ENCODE measurements around the gene CUEDC1. TPM values are rescaled to one million over a fixed set of nuclear protein-coding genes. Genes with fewer than 3 reads are reported as not detected.
A peak's percentile ranks its signal among the peaks of the same experiment; 100 is the strongest.

The CUEDC1 gene, protein sequence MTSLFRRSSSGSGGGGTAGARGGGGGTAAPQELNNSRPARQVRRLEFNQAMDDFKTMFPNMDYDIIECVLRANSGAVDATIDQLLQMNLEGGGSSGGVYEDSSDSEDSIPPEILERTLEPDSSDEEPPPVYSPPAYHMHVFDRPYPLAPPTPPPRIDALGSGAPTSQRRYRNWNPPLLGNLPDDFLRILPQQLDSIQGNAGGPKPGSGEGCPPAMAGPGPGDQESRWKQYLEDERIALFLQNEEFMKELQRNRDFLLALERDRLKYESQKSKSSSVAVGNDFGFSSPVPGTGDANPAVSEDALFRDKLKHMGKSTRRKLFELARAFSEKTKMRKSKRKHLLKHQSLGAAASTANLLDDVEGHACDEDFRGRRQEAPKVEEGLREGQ
- total RNA-seq, result 10.9 TPM

DNA sequence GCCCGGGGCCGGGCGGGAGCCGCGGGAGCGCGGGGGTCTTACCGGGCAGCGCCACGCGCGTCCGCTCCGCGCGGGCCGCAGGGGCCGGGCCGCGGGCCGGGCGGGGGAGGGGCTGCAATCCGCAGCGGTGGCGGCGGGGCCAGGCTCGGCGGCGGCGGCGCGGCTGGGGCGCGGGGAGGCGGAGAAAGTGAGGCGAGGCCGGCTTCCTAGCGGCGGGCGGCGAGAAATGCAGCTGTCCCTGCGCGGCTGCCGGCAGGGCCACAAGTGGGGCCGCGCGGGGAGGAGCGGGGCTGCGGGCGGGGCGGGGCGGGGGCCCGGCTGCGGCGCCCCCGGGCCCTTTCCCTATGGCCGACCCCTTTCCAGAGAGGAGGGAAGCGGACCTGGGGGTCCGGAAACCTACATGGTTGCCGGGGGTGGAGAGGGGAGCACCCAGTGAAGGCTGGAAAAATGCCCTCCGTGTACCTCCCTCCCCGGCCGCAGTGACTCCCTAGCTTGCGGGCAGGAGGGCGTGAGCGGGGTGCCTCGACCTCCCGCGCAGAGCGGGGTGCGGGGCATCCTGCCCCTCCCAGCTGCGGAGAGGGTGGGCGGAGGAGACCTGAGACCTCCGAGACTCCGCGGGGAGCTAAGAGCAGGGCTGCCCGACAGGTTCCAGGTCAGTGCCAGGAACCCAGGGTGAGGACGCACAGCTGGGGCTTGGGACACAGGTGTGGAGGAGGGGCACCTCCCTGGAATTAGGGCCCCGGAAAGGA, at the start of gene CUEDC1:
CUEDC1 (minus strand) TSS at position 230 of the 749 bp plus-strand sequence. CDS start 69,848 bp downstream, outside the sequence.
- peak; percentile 49 for DNase-seq

DNA sequence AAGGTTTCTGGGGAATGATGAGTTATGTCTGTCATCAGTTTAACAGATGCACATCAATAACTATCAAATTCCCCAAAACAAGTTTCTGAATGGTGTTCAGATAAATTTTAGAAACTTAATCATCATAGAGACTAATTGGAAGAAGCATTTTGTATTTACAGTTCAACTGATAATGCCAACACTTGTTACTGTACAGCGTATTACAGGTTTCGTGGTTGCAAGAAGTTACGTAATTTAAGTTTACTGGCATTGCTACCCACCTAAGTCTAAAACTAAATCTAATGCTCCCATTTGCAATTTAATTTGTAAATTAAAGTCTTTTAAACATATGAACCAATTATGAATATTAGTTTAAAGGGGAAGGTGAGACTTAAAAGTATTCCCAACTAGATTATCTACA, 48.8 kb upstream of the CUEDC1 start:
- DNase-seq, result no peak

DNA sequence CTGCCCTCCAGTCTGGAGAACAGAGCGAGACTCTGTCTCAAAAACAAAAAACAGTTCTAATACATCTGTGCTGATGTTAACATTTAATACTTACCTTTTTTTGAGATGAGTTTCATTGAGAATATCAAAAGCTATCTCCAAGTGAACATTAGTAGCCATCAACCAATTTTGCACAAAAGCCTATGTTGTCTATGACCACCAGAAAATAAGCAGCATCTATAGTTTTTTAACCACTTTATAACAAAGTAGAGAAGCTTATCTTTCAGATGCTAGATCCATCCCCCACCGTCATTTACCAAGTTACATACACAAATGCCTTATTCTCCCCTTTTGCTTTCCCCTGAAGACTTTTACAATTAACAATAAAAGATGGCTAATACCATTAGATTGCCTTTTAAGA, 47.8 kb upstream of the CUEDC1 start:
- DNase-seq, result no peak

DNA sequence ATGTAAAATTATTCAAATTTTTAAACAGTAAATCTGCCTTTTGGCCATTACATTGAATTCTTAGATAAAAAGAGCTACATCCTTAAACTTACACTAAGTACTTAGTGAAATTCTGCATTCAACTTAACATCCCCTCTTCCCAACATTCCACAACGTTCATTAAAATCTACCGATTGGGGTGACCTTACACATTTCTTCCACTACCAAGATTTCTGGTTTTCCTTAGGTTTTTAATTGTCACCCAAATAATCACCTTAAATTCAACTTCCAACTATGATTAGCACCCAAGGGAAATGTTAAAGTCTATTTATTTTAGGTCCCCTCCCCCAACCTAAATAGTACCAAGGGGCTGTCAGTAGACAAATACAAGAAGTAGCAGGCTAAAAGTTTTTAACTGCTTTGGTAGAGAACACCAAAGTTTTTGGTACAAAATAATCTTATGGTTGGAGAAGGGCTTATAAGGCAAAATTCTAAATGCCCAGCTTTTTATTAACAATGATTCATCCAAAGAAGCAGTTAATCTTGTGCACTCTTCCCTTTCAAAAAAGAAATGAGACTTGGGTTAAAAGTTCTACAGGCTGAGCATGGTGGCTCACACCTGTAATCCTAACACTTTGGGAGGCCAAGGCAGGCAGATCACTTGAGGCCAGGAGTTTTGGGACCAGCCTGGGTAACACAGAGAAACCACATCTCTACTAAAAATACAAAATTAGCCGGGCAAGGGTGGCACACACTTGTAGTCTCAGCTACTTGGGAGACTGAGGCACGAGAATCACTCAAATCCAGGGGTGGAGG, 47.1 kb upstream of the CUEDC1 start:
- DNase-seq, result no peak

DNA sequence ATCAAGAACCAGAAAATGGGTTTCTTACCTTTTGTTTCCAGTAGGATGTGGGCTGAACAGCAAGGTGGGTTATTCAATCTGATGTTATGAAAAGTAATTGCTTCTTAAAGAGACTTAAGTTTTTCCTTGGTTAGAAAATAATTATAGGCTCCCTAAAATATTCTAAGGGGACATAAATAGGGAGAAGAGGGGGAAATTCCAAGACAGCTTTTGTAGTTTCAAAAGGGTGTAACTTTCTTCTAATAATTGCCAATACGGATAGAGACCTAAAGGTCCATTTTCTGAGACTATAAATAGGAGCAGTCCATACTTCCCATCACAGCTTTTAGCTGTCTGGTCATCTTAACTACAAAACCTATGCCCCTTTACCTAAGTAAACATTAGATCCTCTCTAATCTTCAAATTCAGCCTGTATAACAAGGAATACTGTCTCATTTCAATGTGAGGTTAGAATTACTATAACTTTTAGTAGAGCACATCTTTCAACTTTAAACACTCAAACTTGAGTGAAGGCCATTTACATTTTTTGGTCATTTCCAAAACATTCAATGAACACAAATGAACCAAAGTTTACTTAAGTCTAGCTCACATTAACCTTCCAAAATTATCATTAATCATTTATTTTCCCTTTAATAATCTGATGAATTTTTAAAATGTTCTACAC, 46.4 kb upstream of the CUEDC1 start:
- no peak for DNase-seq

DNA sequence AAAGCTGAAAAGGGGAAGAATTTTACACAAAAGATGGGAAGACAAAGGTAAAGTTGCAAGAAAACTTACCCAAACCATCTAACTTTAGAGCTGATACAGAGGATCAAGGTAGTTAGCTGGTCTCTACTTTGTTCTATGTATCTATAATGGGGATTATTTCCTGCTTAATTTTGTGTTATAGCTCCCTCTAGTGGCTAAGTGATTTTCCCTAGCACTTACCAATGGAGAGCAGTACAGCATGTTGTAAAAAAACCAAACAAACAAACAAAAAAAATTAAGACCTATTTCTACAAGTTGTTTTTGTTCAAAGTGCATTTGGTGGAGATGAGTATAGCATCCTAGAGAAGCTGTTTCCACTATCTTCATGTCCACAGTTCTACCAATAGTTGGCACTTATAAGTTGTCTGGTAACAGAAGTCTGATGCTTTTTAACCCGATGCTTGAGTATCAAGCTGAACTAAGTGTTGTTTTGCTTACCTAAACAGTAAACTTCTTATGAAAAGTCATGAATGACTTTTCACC, 44.3 kb upstream of the CUEDC1 start:
- no peak for DNase-seq

DNA sequence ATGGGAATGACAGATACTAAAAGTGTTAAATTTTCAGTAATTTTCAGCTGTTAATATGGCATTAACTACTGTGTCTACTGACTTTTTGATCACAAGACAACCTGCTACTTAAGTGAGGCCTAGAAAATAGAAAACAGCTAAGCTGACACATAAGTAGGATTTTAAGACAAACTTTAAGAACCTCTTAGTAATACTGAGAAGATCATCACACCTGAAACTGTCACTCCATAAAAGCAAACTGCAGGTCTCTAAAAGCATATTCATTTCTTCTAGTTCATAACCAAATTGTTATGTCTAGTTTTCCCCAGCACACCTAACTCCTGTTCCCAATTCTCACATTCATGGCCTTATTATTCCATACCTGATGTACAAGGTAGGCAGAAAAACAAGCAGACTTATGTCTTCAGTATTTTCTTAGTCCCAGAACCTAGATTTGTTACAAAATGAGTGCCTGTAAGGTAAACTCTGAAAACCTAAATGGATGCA, 43.8 kb upstream of the CUEDC1 start:
- DNase-seq, result no peak

DNA sequence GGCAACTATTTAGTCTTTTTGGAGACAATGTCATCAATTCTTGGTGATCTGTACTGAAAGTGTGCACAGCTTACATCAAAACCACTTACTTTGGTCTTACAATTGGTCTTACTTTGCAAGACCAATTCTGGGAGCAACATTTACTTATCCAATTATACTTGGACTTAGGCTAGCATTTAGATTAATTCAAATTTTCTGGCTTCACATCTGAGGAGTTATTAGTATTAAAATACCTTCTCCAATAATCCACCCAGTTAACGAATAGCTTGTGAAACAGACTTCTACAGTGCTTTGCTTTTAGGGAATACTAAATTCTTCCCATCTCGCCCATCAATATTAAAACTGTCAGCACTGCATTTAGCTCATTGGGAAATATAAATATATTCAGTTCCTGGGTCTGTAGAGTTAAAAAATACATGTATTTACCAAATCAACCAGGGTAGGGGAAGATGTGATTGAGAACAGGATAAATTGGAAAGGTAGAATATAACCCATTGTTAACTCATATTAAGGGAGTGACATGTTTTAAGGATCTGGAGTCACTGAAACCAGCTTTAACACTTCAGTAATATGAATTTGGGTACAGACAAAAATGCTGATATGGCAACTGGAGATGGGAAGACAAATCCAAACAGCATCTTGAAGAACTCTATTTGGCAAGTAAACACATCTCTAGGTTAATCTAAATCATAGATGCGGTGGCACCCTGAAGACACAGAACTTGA, 42.0 kb upstream of the CUEDC1 start:
- no peak for DNase-seq

DNA sequence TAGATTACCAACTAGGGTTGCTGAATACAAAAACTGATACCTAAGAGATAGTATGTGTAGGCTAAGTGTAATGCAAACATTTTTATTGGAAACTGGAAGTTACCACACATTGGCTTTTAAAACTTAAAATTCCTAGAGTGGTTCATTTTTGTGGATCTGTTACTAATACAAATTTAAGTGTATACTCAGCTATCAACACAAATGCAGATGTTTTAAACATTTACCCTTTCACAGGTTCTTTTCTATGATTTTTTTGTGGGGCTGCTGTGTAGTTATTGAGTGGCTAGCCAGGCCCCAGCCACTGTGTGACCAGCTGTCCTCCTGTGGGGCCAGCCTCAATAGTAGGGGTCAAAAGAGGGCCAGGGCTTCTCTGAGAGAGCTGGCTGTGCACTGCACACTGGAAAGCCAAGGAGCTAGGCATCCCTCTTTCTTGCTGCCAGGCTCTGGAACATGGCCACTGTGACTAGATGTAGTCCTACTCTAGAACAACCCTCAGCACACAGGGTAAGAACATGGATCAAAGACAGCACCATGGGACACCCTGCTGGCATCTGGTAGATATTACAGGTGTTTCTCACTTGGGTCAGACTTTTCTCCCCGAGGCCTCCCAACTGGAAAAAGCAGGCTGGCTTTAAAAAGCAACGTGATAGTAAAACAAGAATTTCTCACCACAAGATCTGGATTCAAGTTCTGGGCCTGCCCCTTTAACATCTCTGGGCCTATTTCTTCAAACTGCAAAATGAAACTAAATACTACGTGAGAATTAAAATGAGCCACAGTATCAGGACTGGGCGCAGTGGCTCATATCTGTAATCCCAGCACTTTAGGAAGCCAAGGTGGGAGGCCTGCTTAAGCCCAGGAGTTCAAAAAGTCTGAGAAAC, 40.1 kb upstream of the CUEDC1 start:
- DNase-seq, result peak; percentile 37

DNA sequence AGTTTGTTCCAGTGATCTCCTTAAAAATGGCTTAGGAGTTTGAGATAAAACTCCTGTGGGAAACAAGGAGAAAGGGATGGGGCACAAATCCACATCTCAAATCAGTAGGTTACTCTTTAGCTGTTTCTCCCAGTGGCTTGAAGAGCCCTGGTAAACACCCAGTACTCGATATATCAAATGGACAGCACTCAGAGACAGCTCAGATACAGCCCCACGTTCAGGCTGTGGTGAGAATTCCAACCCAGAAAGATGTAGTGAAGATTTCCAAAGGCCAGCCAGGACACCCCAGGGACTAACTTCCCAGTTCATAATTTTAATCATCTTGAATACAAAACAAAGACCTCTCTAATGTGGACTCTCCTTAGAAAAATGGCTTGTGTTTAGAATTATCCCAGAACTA, 39.2 kb upstream of the CUEDC1 start:
- no peak for DNase-seq

DNA sequence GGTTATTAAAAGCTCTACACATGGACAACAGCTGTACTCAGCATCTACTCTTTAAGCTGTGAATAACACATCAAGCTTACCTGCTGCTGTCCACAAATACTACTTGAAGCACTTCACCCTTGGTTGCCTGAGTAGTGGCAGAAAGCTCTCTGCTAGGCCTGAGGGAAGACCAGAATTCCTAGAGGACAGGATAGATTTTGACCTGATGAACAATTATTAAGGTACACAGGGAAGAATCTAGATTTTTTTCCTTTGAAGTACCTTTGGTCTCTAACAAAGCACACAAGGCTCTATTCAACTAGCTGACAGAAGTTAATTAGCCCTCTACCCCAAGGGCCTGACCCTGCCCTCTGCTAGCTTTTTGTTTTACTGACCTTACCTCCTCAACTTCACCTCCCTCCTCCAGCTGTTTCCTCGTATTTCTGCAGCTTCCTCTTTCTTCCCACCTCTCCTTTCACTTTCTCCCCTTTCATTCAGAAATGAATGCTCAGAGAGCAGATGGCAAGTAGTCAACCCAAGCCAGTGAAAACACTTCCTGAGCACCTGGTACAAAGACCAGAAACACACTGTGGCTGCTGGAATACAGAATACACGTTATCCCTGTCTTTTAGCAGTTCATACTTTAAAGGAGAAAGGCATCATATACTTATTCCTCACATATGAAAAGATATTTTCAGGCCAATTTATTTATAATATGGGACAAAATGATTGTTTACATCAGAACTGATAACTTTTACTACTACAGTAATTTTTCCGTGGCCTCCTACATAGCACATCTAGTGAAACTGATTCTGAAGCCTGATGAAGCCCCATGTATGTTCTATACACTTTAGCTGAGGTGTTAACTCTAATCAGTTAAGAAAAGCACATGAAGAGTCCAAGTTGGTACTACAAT, 38.5 kb upstream of the CUEDC1 start:
- no peak for DNase-seq

DNA sequence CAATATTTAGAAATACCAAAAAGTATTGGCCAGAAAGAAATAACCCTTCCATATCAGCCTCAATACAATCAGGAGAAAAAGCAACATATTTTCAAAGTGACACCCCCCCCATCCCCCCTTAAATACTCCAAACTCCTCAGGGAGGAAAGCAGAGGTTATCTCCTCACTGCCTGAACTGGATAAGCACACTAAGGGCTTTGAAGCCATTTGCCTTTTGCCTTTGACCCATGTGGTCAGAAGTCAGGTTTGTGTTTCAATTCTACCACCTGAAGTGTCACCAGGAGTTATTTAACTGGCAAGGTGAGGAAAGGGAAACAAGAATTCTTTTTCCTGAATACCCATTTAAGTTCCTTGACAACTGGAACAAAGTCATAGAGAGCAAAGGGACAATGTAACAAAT, 36.3 kb upstream of the CUEDC1 start:
- DNase-seq, result no peak

DNA sequence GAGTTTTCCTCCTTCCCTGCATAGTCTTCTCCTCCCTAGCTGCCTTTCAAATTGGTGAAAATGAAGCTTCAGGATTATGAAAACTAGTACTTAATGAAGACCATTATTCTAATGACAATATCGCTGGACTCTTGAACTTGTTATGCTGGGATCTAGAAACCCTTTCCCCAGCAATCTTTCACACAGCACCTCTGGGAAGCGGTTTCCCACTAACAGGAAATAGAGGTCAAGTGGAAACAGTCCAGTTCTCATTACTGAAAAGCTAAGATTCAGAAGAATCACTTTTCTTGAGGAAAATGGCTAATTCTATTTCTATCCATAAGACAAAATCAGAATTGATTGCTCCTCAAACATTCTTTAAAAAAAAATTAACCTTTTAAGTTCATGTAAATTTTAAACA, 34.8 kb upstream of the CUEDC1 start:
- no peak for DNase-seq

DNA sequence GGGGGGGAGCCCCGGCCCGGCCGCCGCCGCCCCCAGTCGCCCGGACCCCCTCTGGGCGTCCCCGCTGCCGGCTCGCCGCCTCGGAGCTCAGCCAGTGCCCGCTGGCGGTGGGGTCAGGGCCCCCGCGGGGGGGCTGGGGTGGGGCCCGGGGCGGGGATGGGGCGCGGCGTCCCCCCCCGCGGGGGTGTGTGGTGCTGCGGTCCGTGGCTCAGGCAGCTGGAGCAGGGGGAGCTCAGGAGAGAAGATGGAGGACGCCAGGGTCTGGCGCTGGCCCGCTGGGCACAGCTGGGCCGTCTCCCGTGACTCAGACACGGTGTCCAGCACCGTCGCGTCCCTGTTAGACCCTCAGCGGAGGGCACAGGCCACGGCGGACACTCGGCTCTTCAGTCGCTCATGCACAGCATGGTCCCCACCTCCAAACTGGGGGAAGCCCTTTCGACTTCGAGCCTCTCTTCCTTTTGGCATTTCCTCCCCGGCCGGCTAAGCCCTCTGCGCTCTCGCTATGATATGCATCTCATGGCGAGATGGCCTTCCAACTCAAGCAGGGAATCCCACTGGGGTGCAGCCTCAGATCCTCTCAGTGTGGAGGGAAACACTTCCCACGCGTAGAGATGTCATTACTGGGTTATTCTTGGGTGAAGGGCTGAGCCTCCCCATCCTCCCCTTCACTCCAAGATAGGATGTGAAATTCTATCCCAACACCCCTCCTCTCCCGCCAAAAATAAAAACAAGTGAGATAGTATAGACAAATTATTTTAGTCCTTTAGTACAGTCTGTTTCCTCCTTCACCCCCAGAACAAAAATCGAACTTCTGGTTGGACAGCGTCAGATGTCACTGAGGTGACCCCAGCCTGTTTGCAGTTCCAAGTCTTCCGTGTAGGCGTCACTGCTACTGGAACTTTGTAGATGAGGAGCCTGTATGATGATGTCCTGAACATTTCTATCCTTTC, 33.4 kb upstream of the CUEDC1 start:
- peak; percentile 60 for DNase-seq

DNA sequence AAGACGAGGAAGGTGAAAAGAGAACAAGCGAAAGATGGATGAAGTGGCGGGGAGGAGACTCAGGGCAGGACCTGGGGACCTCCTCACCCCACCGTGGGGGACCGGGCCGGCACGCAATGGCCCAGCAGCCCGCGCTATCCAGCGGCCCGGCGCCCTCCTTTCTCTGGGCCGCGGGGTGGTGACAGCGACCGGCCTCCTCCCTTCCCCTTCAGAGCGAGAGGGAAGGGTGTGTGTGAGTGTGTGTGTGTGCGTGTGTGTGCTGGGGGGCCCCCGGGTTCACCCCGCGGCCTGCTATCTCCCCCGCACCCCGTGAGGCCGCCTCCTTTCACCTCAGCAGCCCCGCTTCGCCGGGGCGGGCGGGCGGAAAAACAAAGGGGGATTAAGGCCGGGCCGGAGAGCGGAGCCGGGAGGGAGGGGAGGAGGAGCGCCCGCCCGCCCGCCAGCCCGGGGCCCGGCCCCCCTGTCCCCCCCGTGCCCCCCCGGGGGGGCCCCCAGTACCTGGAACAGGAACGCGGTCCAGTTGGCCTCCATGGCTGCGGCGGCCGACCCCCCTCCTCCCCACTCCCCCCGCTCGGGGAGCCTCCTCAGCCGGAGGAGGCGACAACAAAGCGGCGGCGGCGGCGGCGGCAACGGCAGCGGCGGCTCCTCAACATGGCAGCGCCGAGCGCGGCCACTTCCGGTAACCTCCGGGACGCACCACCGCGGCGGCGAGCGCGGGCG, 32.5 kb upstream of the CUEDC1 start, which contains the start of gene VEZF1:
VEZF1 (minus strand) TSS at position 674 of the 720 bp plus-strand sequence; CDS start at position 531, 143 bp downstream.
- DNase-seq, result peak; percentile 70

DNA sequence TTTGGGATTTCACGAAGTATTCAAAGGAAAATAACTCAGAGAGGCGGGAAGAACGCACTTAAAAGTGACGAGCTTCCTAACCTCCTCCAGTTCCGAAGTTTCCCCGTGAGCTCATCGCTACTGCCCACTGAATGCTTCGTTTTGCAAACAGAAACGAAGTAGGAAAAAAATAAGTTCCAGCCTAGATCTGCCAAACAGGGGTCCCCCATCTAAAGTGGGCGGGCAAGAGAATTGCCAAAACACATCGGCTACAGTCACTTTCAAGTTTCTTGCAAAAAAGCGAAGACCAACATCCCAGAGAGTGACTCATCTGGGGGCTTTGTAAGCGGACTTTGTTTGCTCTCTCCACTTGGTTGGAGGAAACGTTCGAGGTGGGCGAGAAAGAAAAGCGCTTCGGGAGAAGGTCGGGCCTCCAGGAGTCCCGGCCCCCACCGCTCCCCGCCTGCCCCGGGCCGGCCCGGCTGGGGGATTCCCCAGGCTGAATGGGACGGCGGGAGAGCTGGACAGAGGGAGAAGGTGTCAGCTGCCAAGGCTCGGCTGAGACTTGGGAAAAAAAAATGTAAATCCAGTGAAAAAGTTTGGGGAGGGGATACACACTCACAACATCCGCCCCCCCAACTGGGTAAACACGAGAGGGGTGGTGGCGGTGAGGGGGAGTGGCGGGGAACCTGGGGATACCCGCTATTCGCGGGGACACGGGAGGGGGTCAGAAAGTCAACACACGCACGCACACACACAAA, 31.8 kb upstream of the CUEDC1 start:
- DNase-seq, result no peak

DNA sequence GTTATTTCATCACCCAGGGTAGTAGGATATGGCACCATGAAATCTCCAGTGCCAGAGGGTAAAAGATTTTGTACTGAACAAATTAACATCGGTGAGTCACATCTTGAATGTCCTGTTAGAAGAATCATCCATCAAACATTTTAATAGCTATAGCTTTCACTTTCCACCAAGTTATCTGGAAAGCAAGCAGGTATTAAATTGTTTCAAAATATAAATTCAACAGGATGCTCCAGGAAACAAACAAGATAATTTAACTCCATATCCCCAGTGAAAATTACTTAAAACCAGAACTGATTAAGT, 30.4 kb upstream of the CUEDC1 start:
- no peak for DNase-seq

Data from occipital lobe (tissue), 2 donors.